ENCODE measurements around the gene CDH13. TPM values are rescaled to one million over a fixed set of nuclear protein-coding genes. Genes with fewer than 3 reads are reported as not detected.

The CDH13 gene
- total RNA-seq, 1 experiment from 2014 or later = 2.1 TPM

GRCh38 chr16:82936941-82937551 is 310.3 kb downstream of the CDH13 start:
- ChIA-PET POLR2A (ENCODE audit: low non-redundant PET) (no interaction called here), CTCF (no interaction called here)
- H3K27me3 ChIP-seq (replicated peaks; ENCODE audit: insufficient read depth, low read depth, low read length, poor library complexity) = no peaks in the 10 kb centered on the region
- no TSS peak for BruUV-seq (replicated peaks)
- H3K27ac ChIP-seq (ENCODE audit: low read depth, low read length, poor library complexity, severe bottlenecking) = no peak overlapping the region
- H3K4me3 ChIP-seq (ENCODE audit: low read depth, low read length, poor library complexity, severe bottlenecking) = no peak overlapping the region
- no peak for DNase-seq (ENCODE audit: low spot score)
- H3K4me1 ChIP-seq (ENCODE audit: insufficient read depth, low read length, poor library complexity, severe bottlenecking) = no peaks in the 10 kb centered on the region
- no peaks in the 10 kb centered on the region for H3K9me3 ChIP-seq (ENCODE audit: low read depth, low read length, poor library complexity, severe bottlenecking)
- intact Hi-C loops (cut with micrococcal nuclease; ENCODE audit: unreplicated experiment) = no loop called here
- TF ChIP-seq CTCF (conservative IDR thresholded peaks at IDR 0.05; ENCODE audit: low read depth, low read length) (no peak), EZH2 (IDR thresholded peaks at IDR 0.05; ENCODE audit: borderline replicate concordance, low read depth, low read length, poor library complexity, severe bottlenecking) (no peak)
- H3K36me3 ChIP-seq (ENCODE audit: insufficient read depth, low read length, poor library complexity, severe bottlenecking) = no peaks in the 10 kb centered on the region

GRCh38 chr16:82937926-82938520 is 311.3 kb downstream of the CDH13 start:
- H3K9me3 ChIP-seq (ENCODE audit: low read depth, low read length, poor library complexity, severe bottlenecking) = no peaks in the 10 kb centered on the region
- BruUV-seq (replicated peaks) = no TSS peak
- TF ChIP-seq EZH2 (IDR thresholded peaks at IDR 0.05; ENCODE audit: borderline replicate concordance, low read depth, low read length, poor library complexity, severe bottlenecking) = no peak
- TF ChIP-seq CTCF (conservative IDR thresholded peaks at IDR 0.05; ENCODE audit: low read depth, low read length) = no peak
- H3K36me3 ChIP-seq (ENCODE audit: insufficient read depth, low read length, poor library complexity, severe bottlenecking) = no peaks in the 10 kb centered on the region
- H3K27ac ChIP-seq (ENCODE audit: low read depth, low read length, poor library complexity, severe bottlenecking) = no peak overlapping the region
- ChIA-PET POLR2A (ENCODE audit: low non-redundant PET) (no interaction called here), CTCF (no interaction called here)
- no peak overlapping the region for H3K4me3 ChIP-seq (ENCODE audit: low read depth, low read length, poor library complexity, severe bottlenecking)
- no peak for DNase-seq (ENCODE audit: low spot score)
- intact Hi-C loops (cut with micrococcal nuclease; ENCODE audit: unreplicated experiment) = no loop called here
- H3K27me3 ChIP-seq (replicated peaks; ENCODE audit: insufficient read depth, low read depth, low read length, poor library complexity) = no peaks in the 10 kb centered on the region
- H3K4me1 ChIP-seq (ENCODE audit: insufficient read depth, low read length, poor library complexity, severe bottlenecking) = no peaks in the 10 kb centered on the region

- DNase-seq (ENCODE audit: low spot score) = no peak
- ChIA-PET CTCF (no interaction called here), POLR2A (ENCODE audit: low non-redundant PET) (no interaction called here)
- no peaks in the 10 kb centered on the region for H3K4me1 ChIP-seq (ENCODE audit: insufficient read depth, low read length, poor library complexity, severe bottlenecking)
- H3K4me3 ChIP-seq (ENCODE audit: low read depth, low read length, poor library complexity, severe bottlenecking) = no peak overlapping the region
- no peaks in the 10 kb centered on the region for H3K27me3 ChIP-seq (replicated peaks; ENCODE audit: insufficient read depth, low read depth, low read length, poor library complexity)
- H3K36me3 ChIP-seq (ENCODE audit: insufficient read depth, low read length, poor library complexity, severe bottlenecking) = no peaks in the 10 kb centered on the region
- intact Hi-C loops (cut with micrococcal nuclease; ENCODE audit: unreplicated experiment) = no loop called here
- no peak overlapping the region for H3K27ac ChIP-seq (ENCODE audit: low read depth, low read length, poor library complexity, severe bottlenecking)
- no peaks in the 10 kb centered on the region for H3K9me3 ChIP-seq (ENCODE audit: low read depth, low read length, poor library complexity, severe bottlenecking)
- TF ChIP-seq EZH2 (IDR thresholded peaks at IDR 0.05; ENCODE audit: borderline replicate concordance, low read depth, low read length, poor library complexity, severe bottlenecking) = no peak
- TF ChIP-seq CTCF (conservative IDR thresholded peaks at IDR 0.05; ENCODE audit: low read depth, low read length) = no peak
- no TSS peak for BruUV-seq (replicated peaks)
Observed at GRCh38 chr16:82943371-82943770, 316.6 kb downstream of the CDH13 start.

All from A673 (cell line).